Stimulated activated CD4-positive, alpha-beta T cell treated with anti-CD3 and anti-CD28 coated beads, Interleukin-15, amount 100 ng/mL, for 48 hours (primary cell): ENCODE measurements around the gene GMIP.
"Not testable (repeated sequence)": the region's sequence is repeated elsewhere in the genome, so short reads cannot be mapped to it uniquely, and the experiment has no call there.

ENCODE experiments used
- DNase-seq, 2 donors: peaks; one replicate each; pipeline ENCODE4 v3.0.0-alpha.2; 2020; ENCODE audit warnings: low read depth in 2 of 2

GMIP gene, protein sequence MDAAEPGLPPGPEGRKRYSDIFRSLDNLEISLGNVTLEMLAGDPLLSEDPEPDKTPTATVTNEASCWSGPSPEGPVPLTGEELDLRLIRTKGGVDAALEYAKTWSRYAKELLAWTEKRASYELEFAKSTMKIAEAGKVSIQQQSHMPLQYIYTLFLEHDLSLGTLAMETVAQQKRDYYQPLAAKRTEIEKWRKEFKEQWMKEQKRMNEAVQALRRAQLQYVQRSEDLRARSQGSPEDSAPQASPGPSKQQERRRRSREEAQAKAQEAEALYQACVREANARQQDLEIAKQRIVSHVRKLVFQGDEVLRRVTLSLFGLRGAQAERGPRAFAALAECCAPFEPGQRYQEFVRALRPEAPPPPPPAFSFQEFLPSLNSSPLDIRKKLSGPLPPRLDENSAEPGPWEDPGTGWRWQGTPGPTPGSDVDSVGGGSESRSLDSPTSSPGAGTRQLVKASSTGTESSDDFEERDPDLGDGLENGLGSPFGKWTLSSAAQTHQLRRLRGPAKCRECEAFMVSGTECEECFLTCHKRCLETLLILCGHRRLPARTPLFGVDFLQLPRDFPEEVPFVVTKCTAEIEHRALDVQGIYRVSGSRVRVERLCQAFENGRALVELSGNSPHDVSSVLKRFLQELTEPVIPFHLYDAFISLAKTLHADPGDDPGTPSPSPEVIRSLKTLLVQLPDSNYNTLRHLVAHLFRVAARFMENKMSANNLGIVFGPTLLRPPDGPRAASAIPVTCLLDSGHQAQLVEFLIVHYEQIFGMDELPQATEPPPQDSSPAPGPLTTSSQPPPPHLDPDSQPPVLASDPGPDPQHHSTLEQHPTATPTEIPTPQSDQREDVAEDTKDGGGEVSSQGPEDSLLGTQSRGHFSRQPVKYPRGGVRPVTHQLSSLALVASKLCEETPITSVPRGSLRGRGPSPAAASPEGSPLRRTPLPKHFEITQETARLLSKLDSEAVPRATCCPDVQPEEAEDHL

DNA sequence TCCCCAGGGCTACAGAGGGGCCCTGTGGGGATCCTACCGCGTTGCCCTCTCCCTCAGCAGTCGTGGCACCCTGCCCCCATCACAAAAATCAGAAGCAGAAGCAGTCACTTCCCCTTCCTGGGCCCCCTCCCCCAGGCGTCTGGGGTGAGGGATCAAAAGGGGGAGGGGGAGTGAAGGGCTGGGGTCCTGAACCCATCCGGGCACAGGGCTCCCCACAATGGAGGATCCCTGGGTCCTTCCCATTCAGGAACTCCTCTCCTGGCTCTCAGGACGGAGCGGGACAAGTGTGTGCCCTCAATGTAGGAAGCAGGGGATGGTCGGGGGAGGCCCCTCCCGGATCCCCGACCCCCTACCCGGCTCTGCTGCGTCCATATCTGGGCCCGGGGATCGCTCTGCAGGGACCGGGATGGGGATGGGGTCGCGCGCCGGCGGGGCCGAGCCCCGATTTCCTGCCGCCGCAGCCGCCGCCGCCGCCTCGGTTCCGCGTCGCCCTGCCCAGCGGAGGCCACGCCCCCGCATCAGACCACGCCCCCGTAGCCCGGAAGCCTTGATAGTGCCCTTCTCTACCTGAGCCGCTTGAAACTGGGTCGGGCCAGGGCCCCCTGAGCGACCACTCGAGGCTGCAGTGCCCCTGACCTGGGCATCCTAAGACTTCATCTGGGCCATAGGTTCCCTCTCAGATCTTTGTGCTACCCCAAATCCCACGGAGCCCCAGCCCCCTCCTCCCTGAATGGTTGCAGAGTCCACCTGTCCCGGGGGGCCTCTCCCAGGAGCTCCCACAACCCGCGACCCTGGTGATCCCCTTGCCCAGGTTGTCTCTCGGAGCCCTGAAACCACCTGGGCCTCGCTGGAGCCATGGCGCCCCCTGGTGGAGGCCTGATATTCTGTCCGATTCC is at the start of gene GMIP:
Gene GMIP, minus strand, starts transcription at position 500 of the 896 bp plus-strand sequence. Its CDS starts 128 bp downstream, at position 372.
- DNase-seq: peak; percentile 69 to 85

DNA sequence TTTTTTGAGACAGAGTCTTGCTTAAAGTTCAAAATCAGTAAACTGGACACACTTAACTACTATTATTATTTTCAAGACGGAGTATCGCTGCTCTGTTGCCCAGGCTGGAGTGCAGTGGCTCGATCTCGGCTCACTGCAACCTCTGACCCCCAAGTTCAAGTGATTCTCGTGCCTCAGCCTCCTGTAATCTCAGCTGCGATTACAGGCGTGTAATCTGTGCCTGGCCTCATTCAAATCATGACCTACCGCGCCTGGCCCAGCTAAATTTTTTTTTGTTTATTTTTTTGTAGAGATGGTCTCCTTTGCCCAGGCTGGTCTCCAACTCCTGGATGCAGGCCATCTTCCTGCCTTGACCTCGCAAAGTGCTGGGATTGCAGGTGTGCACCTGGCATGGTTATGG is 48.2 kb upstream of the GMIP start:
- DNase-seq: no peak

DNA sequence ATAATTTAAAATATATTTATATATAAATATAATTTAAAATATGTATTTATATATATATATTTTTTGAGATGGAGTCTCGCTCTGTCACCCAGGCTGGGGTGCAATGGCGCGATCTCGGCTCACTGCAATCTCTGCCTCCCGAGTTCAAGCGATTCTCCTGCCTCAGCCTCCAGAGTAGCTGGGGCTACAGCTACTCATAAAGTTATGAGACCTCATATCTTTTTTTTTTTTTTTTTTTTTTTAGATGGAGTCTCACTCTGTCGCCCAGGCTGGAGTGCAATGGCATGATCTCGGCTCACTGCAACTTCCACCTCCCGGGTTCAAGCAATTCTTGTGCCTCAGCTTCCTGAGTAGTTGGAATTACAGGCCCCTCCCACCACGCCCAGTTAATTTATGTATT is 45.6 kb upstream of the GMIP start:
- DNase-seq: not testable (repeated sequence)

DNA sequence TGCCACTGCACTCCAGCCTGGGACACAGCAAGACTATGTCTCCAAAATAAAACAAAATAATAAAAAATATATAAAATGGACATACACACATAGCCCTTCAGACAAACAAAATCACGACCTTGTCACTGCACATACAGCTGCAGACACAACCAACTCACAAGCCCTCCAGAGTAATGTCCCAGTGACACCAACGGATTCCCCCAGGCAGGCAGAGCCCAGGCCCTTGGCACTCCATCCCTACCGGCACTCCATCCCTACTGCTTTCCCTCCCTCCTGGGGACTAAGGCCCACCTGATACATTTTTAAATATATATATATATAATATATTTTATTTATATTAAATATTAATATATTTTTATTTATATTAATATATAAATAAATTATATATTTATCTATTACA is 43.6 kb upstream of the GMIP start:
- no peak for DNase-seq

DNA sequence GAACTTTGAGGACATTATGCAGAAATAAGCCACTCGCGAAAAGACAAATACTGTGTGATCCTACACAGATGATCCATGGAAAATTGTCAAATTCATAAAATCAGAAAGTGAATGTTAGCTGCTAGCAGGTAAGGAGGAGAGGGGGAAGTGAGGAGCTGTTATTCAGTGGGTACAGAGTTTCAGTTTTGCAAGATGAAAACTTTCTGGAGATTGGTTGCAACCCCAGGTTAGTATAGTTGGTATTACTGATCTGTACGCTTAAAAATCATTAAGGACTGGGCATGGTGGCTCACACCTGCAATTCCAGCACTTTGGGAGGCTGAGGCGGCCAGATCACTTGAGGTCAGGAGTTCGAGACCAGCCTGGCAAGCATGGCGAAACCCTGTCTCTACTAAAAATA is 43.1 kb upstream of the GMIP start:
- no peak for DNase-seq

DNA sequence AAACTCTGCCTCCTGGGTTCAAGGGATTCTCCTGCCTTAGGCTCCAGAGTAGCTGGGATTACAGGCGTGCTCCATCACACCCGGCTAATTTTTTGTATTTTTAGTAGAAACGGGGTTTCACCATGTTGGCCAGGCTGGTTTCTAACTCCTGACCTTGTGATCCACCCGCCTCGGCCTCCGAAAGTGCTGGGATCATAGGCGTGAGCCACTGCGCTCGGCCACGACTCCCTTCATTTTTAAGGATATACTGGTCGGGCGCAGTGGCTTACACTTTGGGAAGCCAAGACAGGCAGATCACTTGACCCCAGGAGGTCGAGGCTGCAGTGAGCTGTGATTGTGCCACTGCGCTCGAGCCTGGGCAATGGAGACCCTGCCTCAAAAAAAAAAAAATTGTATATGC is 42.7 kb upstream of the GMIP start:
- not testable (repeated sequence) for DNase-seq

DNA sequence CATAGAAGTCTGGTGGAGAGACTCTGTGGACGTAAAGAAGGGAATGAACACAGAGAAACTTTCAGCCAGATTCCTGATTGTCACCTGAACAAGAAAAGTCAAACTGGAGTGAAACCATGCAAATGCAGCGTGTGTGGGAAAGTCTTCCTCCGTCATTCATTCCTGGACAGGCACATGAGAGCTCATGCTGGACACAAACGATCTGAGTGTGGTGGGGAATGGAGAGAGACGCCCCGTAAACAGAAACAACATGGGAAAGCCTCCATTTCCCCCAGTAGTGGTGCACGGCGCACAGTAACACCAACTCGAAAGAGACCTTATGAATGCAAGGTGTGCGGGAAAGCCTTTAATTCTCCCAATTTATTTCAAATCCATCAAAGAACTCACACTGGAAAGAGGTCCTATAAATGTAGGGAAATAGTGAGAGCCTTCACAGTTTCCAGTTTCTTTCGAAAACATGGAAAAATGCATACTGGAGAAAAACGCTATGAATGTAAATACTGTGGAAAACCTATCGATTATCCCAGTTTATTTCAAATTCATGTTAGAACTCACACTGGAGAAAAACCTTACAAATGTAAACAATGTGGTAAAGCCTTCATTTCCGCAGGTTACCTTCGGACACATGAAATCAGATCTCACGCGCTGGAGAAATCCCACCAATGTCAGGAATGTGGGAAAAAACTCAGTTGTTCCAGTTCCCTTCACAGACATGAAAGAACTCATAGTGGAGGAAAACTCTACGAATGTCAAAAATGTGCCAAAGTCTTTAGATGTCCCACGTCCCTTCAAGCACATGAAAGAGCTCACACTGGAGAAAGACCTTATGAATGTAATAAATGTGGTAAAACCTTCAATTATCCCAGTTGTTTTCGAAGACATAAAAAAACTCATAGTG is 36.0 kb upstream of the GMIP start:
- DNase-seq: no peak

DNA sequence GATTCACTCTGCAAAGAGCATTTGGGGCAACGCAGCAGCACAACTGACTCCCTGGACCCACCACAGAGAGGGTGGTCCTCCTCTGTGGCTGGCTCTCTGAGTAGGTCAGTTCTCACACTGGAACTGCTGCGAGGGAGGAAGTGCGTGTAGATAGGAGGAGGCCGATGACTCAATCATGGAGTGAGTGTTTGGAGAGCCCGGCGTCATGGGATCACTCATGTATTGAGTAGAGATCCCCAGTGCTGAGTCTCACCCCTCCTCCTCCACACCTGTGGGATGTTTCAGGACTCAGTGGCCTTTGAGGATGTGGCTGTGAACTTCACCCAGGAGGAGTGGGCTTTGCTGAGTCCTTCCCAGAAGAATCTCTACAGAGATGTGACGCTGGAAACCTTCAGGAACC is 34.1 kb upstream of the GMIP start:
- no peak for DNase-seq

DNA sequence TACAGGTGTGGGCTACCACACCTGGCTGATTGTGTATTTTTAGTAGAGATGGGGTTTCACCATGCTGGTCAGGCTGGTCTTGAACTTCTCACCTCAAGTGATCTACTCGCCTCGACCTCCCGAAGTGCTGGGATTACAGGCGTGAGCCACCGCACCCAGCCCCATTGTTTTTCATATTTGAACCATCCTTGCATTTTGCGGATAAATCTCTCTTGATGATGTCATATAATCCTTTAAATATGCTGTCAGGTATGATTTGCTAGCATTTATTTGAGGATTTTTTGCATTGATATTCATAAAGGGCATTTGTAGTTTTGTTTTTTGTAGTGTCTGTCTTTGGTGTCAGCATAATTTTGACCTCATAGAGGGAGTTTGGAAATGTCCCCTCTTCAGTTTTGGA is 30.9 kb upstream of the GMIP start:
- no peak for DNase-seq

DNA sequence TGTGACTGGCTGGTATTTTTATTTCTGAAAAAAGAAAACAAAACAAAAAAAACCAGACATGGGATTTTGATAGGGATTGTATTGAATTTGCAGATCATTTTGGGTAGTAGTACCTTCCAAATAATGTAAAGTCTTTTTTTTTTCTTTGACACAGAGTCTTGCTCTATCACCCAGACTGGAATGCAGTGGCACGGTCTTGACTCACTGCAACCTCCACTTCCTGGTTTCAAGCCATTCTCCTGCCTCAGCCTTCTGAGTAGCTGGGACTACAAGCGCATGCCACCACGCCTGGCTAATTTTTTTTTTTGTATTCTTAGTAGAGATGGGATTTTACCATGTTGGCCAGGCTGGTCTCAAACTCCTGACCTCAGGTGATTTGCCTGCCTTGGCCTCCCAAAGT is 29.4 kb upstream of the GMIP start:
- DNase-seq: no peak

DNA sequence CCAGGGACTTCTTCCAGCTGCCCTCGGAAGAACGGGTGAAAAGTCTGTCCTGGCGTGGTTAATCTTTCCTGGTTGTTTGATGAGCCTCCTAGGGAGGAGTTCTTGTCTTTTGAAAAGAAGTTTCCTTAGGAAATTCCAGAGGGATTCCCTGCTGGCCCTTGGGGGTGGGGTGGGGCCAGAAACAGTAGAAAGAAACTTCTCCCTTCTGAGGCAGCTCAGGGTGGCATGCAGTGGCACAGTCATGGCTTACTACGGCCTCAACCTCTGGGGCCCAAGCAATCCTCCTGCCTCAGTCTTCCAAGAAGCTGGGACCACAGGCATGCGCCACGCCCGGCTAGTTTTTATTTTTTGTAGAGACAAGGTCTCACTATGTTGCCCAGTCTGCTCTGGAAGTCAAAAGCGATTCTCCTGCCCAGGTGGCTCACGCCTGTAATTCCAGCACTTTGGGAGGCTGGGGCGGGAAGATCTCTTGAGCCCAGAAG is 26.7 kb upstream of the GMIP start:
- DNase-seq: no peak

DNA sequence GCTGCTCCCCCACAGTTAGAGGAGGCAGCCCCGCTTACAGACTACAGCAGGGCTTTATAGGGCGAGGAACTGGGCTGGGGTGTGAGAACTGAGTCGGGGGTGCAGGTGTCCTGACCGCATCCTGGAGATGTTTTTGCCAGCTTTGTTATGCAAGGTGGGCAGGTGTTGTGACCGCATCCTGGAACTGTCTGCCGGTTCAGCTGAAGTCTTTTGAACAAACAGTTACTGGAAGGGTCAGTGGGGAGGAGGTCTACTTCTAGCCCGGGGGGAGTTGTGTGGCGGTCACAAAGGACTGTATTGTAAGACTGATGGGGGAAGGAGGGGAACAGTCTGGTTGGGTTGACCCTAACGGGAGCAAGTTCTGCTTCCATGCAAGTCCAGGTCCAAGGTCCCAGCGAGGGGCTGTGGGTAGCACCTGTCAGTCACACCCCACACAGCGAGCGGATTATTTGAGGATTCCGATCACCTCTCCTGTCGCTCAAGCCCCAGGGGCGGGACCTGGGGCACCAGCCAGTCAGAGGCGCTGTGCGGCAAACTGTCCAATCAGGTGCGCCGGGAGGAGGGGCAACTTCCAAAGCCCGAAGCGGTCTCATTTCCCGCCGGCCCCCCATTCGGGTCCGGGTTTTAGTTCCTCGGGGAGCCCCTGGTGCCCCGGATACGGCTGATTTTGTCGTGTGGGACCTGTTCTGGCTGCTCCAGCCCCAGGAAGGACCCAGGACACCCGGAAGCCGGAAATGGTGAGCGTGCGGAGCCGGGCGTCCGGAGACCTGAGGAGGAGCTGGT is 25.0 kb upstream of the GMIP start, which contains the start of gene ZNF101:
Gene ZNF101, plus strand, starts transcription at position 610 of the 783 bp plus-strand sequence. Its CDS starts 125 bp downstream, at position 735.
- peak; percentile 96 to 98 for DNase-seq

DNA sequence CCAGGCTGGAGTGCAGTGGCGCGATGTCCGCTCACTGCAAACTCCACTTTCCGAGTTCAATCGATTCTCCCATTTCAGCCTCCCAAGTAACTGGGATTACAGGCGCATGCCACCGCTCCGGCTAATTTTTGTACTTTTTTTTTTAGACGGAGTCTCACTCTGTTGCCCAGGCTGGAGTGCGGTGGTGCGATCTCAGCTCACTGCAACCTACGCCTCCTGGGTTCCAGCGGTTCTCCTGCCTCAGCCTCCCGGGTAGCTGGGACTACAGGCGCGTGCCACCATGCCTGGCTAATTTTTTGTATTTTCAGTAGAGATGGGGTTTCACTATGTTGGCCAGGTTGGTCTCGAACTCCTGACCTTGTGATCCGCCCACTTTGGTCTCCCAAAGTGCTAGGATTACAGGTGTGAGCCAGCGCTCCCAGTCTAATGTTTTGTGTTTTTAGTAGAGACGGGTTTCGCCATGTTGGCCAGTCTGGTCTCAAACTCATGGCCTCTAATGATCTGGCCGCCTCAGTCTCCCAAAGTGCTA is 22.0 kb upstream of the GMIP start:
- DNase-seq: not testable (repeated sequence)

DNA sequence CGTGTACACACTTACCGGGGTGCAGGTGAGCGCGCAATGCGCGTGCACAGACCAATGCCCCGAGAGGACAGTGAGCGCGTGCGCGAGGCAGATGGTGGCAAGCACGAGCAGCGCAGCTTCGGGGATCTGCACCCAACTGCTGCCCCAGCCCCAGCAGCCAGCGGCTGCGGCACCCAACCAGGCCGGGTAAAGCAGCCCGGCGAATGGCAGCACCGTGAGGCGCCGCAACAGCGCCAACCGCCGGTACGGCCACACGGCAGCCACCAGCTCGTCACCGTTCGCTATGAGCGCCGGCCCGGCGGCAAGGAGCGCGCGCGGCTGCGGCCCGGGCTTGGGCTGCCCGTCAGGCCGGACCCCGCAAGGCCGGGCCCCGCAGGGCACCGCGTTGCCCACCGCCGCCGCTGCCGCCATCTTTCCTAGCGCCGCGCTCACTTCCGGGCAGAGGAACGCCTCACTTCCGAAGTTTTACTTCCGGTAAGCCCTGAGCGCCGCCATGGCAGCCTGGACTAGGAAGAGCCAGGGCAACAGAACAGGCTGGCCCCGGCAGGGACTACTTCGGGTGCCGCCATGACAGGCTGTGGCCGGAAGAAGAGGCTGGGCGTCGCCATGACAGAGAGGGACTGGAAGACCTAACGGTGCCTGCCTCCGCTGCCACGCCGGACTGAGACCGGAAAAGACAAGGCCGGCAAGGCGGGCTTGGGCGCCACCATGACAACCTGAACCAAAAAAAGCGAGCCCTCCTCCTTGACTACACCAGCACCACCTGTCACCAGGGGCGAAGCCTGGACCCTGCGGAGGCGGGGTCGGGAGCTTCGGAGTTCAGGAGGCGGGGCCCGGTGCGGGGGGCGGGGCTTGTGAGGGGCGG is 20.0 kb upstream of the GMIP start, which contains the start of gene ATP13A1:
Gene ATP13A1, minus strand, starts transcription at position 421 of the 865 bp plus-strand sequence. Its CDS starts 10 bp downstream, at position 411.
- peak; percentile 88 to 91 for DNase-seq

DNA sequence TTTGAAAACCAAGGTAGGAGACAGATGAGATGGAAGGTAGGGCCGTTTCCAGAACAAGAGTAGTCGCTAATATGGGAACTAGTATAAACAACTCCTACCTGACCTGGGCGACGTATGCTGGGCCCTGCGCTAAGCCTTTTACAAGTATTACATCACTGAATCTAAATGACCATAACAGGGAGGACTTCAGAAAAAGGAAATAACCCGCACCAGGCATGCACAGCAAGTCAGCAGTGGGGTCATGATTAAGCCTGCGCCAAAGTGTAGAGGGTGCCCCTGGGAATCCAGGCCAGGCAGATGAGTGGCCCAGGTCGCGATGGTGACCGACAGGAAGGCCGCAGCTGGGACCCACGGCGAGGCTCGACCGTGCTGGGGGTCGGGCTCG is 19.4 kb upstream of the GMIP start:
- no peak for DNase-seq

DNA sequence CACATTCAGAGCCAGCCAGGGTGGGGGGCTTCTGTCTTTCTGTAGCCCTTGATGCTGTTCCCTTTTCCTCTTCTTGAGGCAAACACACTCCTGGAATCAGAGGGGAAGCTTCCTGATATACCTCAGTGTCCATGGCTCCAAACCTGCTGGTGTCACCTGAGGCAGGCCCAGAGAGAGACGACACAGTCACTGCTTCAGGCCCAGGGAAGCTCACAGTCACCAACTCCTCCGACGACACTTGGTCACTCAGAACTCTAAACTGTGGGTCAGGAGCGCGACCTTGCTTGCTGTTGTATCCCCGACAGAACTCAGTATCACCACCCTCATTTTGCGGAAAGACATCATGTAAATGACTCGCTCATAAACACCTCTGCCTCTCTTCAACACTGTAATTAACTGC is 18.9 kb upstream of the GMIP start:
- no peak for DNase-seq

DNA sequence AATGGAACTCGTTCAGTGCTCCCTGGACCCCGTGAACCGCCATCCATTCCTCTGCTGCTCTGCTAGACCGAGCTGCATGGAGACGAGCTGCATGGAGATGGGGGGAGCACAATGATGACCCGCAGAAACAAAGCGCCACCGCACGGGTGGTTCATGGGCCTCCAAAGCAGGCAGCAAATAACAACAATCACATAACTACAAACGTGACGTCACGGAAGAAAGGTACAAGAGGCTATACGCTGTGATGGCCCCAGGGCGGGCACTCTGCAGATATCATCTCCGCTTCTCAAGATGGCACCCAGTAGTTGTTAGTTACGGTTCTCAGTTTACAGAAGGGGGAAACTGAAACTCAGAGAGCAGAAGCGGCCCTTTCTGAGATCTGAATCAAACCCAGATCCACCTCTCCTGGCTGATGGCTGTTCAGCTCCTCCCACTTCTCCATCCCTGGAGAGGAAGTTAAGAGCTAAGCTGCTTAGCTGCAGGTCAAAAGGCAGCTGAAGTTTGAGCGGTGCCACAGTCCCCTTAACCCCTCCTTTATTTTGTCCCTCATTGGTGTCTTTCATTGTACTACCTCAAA is 18.3 kb upstream of the GMIP start:
- DNase-seq: peak in 1 of 2 donors; percentile 24
